Measurements from ENCODE around the gene URM1.
A peak's percentile ranks its signal among the peaks of the same experiment; 100 is the strongest.

The URM1 gene

DNA sequence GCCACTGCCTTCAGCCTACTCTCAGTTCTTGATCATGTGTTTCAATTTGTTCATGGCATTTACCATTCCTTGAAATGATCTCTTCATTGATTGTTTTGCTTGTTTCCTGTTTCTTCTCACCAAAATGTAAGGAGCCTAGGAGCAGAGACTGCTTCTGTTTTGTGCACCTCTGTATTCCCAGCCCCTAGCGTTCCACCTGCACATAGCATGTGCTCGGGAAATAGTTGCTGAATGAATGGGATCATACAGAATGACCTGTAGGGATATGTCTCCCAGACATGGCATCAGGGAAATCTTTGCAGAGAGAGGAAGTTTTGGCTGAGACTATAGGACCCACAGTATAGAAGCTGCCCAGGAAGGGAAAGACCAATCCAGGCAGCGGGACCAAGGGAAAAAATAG lies 43.3 kb downstream of the URM1 start:
- no peaks in the 10 kb centered on the region for H3K9me2 ChIP-seq (ENCODE audit: low read depth, low read length)
- no peak overlapping the region for H2AFZ ChIP-seq (ENCODE audit: low read length)
- no peaks in the 10 kb centered on the region for H3F3A ChIP-seq (ENCODE audit: insufficient read depth, low read length)
- H3K9ac ChIP-seq (ENCODE audit: low read length): no peak overlapping the region
- H3K79me2 ChIP-seq (ENCODE audit: insufficient read depth, low read length): no peaks in the 10 kb centered on the region
- no peaks in the 10 kb centered on the region for H3K36me3 ChIP-seq (ENCODE audit: insufficient read depth, low read length)
- peaks cover 5% of the 10 kb centered on the region; the same call in 1 of the 2 replicates for H3K27me3 ChIP-seq (ENCODE audit: insufficient read depth, low read length)
- no peak overlapping the region for H3K4me2 ChIP-seq (ENCODE audit: low read length)
- H4K20me1 ChIP-seq (ENCODE audit: insufficient read depth, low read length): no peaks in the 10 kb centered on the region
- H3K4me1 ChIP-seq (ENCODE audit: insufficient read depth, low read length, severe bottlenecking): peaks cover 27% of the 10 kb centered on the region
- no peak for TF ChIP-seq EZH2 (IDR thresholded peaks at IDR 0.05; ENCODE audit: borderline replicate concordance, low read length)
- TF ChIP-seq, protein P1, sequence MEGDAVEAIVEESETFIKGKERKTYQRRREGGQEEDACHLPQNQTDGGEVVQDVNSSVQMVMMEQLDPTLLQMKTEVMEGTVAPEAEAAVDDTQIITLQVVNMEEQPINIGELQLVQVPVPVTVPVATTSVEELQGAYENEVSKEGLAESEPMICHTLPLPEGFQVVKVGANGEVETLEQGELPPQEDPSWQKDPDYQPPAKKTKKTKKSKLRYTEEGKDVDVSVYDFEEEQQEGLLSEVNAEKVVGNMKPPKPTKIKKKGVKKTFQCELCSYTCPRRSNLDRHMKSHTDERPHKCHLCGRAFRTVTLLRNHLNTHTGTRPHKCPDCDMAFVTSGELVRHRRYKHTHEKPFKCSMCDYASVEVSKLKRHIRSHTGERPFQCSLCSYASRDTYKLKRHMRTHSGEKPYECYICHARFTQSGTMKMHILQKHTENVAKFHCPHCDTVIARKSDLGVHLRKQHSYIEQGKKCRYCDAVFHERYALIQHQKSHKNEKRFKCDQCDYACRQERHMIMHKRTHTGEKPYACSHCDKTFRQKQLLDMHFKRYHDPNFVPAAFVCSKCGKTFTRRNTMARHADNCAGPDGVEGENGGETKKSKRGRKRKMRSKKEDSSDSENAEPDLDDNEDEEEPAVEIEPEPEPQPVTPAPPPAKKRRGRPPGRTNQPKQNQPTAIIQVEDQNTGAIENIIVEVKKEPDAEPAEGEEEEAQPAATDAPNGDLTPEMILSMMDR (IDR thresholded peaks at IDR 0.05; ENCODE audit: low read length): peak; percentile 29; the same call in 1 of the 2 replicates
- H3K27ac ChIP-seq (ENCODE audit: low read depth, low read length, poor library complexity, severe bottlenecking): no peak overlapping the region
- H3K9me3 ChIP-seq (ENCODE audit: low read length): no peaks in the 10 kb centered on the region
- no peak overlapping the region for H3K4me3 ChIP-seq (ENCODE audit: low read depth, low read length, poor library complexity, severe bottlenecking)

- Histone ChIP-seq H3K27ac (ENCODE audit: low read depth, low read length, poor library complexity, severe bottlenecking) (no peak overlapping the region), H3F3A (ENCODE audit: insufficient read depth, low read length) (no peaks in the 10 kb centered on the region), H3K79me2 (ENCODE audit: insufficient read depth, low read length) (no peaks in the 10 kb centered on the region), H3K9me2 (ENCODE audit: low read depth, low read length) (no peaks in the 10 kb centered on the region), H3K4me3 (ENCODE audit: low read depth, low read length, poor library complexity, severe bottlenecking) (no peak overlapping the region), H3K4me2 (ENCODE audit: low read length) (no peak overlapping the region), H3K9me3 (ENCODE audit: low read length) (no peaks in the 10 kb centered on the region), H3K9ac (ENCODE audit: low read length) (no peak overlapping the region), H4K20me1 (ENCODE audit: insufficient read depth, low read length) (no peaks in the 10 kb centered on the region), H3K36me3 (ENCODE audit: insufficient read depth, low read length) (no peaks in the 10 kb centered on the region), H3K27me3 (ENCODE audit: insufficient read depth, low read length) (peaks cover 6% of the 10 kb centered on the region; the same call in 1 of the 2 replicates), H2AFZ (ENCODE audit: low read length) (no peak overlapping the region), H3K4me1 (ENCODE audit: insufficient read depth, low read length, severe bottlenecking) (peaks cover 34% of the 10 kb centered on the region)
- no peak for TF ChIP-seq EZH2 (IDR thresholded peaks at IDR 0.05; ENCODE audit: borderline replicate concordance, low read length)
- TF ChIP-seq, protein P1 (IDR thresholded peaks at IDR 0.05; ENCODE audit: low read length): no peak
Observed at GRCh38 chr9:128415281-128415680, 44.1 kb downstream of the URM1 start.

DNA sequence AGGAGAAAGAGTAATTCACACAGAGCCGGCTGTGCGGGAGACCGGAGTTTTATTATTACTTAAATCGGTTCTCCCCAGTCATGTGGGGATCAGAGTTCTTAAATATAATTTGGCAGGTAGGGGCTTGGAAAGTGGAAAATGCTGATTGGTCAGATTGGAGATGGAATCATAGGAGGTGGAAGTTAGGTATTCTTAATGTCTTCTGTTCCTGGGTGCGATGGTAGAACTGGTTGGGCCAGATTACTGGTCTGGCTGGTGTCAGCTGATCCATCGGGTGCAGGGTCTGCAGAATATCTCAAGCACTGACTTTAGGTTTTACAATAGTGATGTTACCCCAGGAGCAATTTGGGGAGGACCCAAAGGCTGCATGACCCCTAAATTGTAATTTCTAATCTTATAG lies 44.8 kb downstream of the URM1 start:
- TF ChIP-seq, protein P1 (IDR thresholded peaks at IDR 0.05; ENCODE audit: low read length): no peak
- no peaks in the 10 kb centered on the region for H3K9me2 ChIP-seq (ENCODE audit: low read depth, low read length)
- no peak overlapping the region for H2AFZ ChIP-seq (ENCODE audit: low read length)
- H3K4me1 ChIP-seq (ENCODE audit: insufficient read depth, low read length, severe bottlenecking): peaks cover 36% of the 10 kb centered on the region
- no peak overlapping the region; the same call in 1 of the 2 replicates for H3K9ac ChIP-seq (ENCODE audit: low read length)
- peaks cover 6% of the 10 kb centered on the region; the same call in 1 of the 2 replicates for H3K27me3 ChIP-seq (ENCODE audit: insufficient read depth, low read length)
- H4K20me1 ChIP-seq (ENCODE audit: insufficient read depth, low read length): no peaks in the 10 kb centered on the region
- H3K36me3 ChIP-seq (ENCODE audit: insufficient read depth, low read length): no peaks in the 10 kb centered on the region
- peak overlapping the region; percentile 16 for H3K27ac ChIP-seq (ENCODE audit: low read depth, low read length, poor library complexity, severe bottlenecking)
- no peaks in the 10 kb centered on the region for H3K79me2 ChIP-seq (ENCODE audit: insufficient read depth, low read length)
- no peaks in the 10 kb centered on the region for H3K9me3 ChIP-seq (ENCODE audit: low read length)
- peak overlapping the region; percentile 32; the same call in 1 of the 2 replicates for H3K4me2 ChIP-seq (ENCODE audit: low read length)
- H3F3A ChIP-seq (ENCODE audit: insufficient read depth, low read length): no peaks in the 10 kb centered on the region
- H3K4me3 ChIP-seq (ENCODE audit: low read depth, low read length, poor library complexity, severe bottlenecking): no peak overlapping the region

All from OCI-LY1 (cell line).